Natural killer cell treated with Interleukin-12 subunit alpha and Interleukin-12 subunit beta and Interleukin-15 and Interleukin-18, amount 100 ng/mL, for 72 hours (primary cell): Measurements from ENCODE around the gene SYT1. TPM values are rescaled to one million over a fixed set of nuclear protein-coding genes. Genes with fewer than 3 reads are reported as not detected.

Experiments used
- ATAC-seq, 2 donors: fragments of 150-1000 bp; cut with Tn5 transposase in 1 of 2; sonication (Bioruptor Pico), chemical (Tn5 transposase) in 1 of 2; 2 replicates each; pipeline ENCODE4 v1.10.0; 2021
- DNase-seq: peaks from one replicate; pipeline ENCODE4 v3.0.0; 2022; ENCODE audit warnings: low spot score
- H3K27ac Mint-ChIP-seq, 2 donors: 1 replicate in 1 of 2; 2 replicates in 1 of 2; pipeline ENCODE4 v1.8.0; 2022; ENCODE audit warnings: mixed read lengths in 2 of 2, mild to moderate bottlenecking in 1 of 2, moderate library complexity in 1 of 2
- H3K27me3 Mint-ChIP-seq, 2 donors: 1 replicate in 1 of 2; 2 replicates in 1 of 2; pipeline ENCODE4 v1.8.0; 2022; ENCODE audit warnings: mixed read lengths in 2 of 2
- H3K36me3 Mint-ChIP-seq: one replicate; pipeline ENCODE4 v1.8.0; 2022; ENCODE audit warnings: mixed read lengths
- H3K4me1 Mint-ChIP-seq, 2 donors: 1 replicate in 1 of 2; 2 replicates in 1 of 2; pipeline ENCODE4 v1.8.0; 2022; ENCODE audit warnings: low read depth in 2 of 2, mixed read lengths in 2 of 2, mild to moderate bottlenecking in 1 of 2
- H3K4me3 Mint-ChIP-seq: one replicate; pipeline ENCODE4 v1.8.0; 2022; ENCODE audit warnings: mixed read lengths
- H3K9me3 Mint-ChIP-seq: 2 replicates; pipeline ENCODE4 v1.8.0; 2022; ENCODE audit warnings: mixed read lengths
- total RNA-seq, 2 donors: library from RNA; stranded (reverse); gene quantifications; one replicate each; pipeline ENCODE4 v1.2.3, GENCODE V29; 2022

Gene SYT1
- total RNA-seq, 2 donors from 2014 or later = not detected

- H3K4me1 Mint-ChIP-seq = no peaks in the 10 kb centered on the region
- no peaks in the 10 kb centered on the region for H3K27me3 Mint-ChIP-seq
- H3K4me3 Mint-ChIP-seq = no peak overlapping the region
- H3K36me3 Mint-ChIP-seq = no peaks in the 10 kb centered on the region
- no peak overlapping the region for H3K27ac Mint-ChIP-seq
- ATAC-seq = no peak
- no peak for DNase-seq
- peaks cover 7% of the 10 kb centered on the region for H3K9me3 Mint-ChIP-seq
These were observed 569.0 kb downstream of the SYT1 start for GRCh38 chr12:79433465-79434072.

GRCh38 chr12:79434561-79434960 lies 570.0 kb downstream of the SYT1 start:
- H3K4me1 Mint-ChIP-seq = no peaks in the 10 kb centered on the region
- no peaks in the 10 kb centered on the region for H3K36me3 Mint-ChIP-seq
- ATAC-seq (no peak), DNase-seq (no peak)
- H3K27me3 Mint-ChIP-seq = no peaks in the 10 kb centered on the region
- no peak overlapping the region for H3K4me3 Mint-ChIP-seq
- H3K27ac Mint-ChIP-seq = no peak overlapping the region
- H3K9me3 Mint-ChIP-seq = peaks cover 7% of the 10 kb centered on the region

- ATAC-seq (no peak), DNase-seq (no peak)
- H3K36me3 Mint-ChIP-seq = no peaks in the 10 kb centered on the region
- no peaks in the 10 kb centered on the region for H3K27me3 Mint-ChIP-seq
- peaks cover 7% of the 10 kb centered on the region for H3K9me3 Mint-ChIP-seq
- H3K4me1 Mint-ChIP-seq = no peaks in the 10 kb centered on the region
- no peak overlapping the region for H3K27ac Mint-ChIP-seq
- H3K4me3 Mint-ChIP-seq = no peak overlapping the region
These were observed 571.2 kb downstream of the SYT1 start for GRCh38 chr12:79435742-79436141.

GRCh38 chr12:79438480-79439174 lies 574.1 kb downstream of the SYT1 start:
- Mint-ChIP-seq H3K27ac (no peak overlapping the region), H3K4me1 (no peaks in the 10 kb centered on the region), H3K36me3 (no peaks in the 10 kb centered on the region), H3K9me3 (peaks cover 11% of the 10 kb centered on the region), H3K27me3 (no peaks in the 10 kb centered on the region), H3K4me3 (no peak overlapping the region)
- ATAC-seq (no peak), DNase-seq (no peak)

DNA sequence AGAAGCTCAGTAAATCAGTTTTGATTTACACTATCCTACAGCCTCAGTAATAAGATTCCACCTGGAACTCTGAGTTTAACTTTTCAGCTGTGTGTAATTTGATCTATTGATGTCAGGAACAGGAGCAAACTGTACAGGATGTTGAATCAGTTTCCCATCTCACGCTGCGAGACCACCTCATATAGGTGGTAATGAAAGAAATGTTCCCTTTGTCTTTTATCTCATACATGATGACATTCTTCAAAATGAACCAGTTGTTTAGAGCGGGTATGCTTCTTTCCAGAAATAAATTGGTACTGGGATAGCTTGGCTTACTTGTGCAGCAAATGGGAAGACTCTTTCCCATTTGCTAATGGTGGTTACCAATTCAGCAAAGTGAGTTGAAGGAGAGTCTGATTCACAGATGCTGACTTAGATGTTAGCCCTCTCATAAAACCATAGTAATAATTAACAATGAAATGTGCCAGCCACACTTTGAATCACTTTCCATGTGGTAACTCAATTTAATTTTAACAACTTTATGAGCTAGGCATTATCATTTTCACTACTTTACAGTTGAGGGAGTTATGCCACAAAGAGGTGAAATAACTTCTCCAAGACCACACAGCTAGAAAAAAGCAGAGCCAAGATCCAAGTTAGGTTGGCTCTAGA lies 574.7 kb downstream of the SYT1 start:
- Mint-ChIP-seq H3K4me3 (no peak overlapping the region), H3K36me3 (no peaks in the 10 kb centered on the region), H3K4me1 (no peaks in the 10 kb centered on the region), H3K9me3 (peaks cover 11% of the 10 kb centered on the region), H3K27ac (no peak overlapping the region), H3K27me3 (no peaks in the 10 kb centered on the region)
- no peak for DNase-seq
- no peak for ATAC-seq

GRCh38 chr12:79441534-79441933 lies 577.0 kb downstream of the SYT1 start:
- H3K27me3 Mint-ChIP-seq = no peaks in the 10 kb centered on the region
- no peak overlapping the region for H3K27ac Mint-ChIP-seq
- ATAC-seq (no peak), DNase-seq (no peak)
- peaks cover 11% of the 10 kb centered on the region for H3K9me3 Mint-ChIP-seq
- no peaks in the 10 kb centered on the region for H3K36me3 Mint-ChIP-seq
- no peaks in the 10 kb centered on the region for H3K4me1 Mint-ChIP-seq
- H3K4me3 Mint-ChIP-seq = no peak overlapping the region

DNA sequence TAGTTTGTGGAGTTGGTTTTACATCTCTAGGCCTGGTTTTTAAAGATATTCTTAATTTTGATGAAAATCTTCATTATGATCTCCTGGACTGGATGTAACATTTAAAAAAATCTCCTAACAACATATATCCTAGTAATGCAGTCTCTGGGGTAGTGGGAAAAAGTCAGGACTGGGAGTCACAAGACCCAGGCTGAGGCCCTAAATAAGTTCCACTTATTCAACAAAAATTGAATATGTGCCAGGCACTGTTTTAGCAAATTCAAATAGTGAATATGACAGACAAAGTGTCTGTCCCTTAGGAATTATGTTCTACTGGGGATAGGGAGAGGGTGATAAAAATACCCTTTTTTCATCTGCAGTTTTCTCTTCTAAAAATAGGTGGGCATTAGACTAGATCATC lies 577.8 kb downstream of the SYT1 start:
- Mint-ChIP-seq H3K27ac (no peak overlapping the region), H3K27me3 (no peaks in the 10 kb centered on the region), H3K4me1 (no peaks in the 10 kb centered on the region), H3K4me3 (no peak overlapping the region), H3K36me3 (no peaks in the 10 kb centered on the region), H3K9me3 (peaks cover 4% of the 10 kb centered on the region)
- ATAC-seq (no peak), DNase-seq (no peak)

DNA sequence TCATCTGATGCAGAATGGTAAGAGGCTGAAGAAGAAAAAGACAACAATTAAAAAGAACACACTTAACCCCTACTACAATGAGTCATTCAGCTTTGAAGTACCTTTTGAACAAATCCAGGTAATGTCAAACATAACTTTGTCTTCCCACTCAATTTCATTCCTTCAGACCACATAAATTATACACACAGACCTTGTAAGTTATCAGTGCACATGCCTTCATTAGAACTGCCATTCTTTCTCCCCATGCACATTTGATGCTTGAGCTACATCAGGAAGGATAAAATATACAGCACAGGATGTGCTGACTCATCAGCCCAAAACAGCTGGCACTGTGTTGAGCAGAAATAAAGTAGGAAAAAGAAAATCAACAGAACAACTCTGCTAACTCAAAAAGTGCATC lies 579.5 kb downstream of the SYT1 start:
- peaks cover 4% of the 10 kb centered on the region for H3K9me3 Mint-ChIP-seq
- ATAC-seq (no peak), DNase-seq (no peak)
- no peak overlapping the region for H3K4me3 Mint-ChIP-seq
- H3K27ac Mint-ChIP-seq = no peak overlapping the region
- H3K27me3 Mint-ChIP-seq = no peaks in the 10 kb centered on the region
- H3K4me1 Mint-ChIP-seq = no peaks in the 10 kb centered on the region
- H3K36me3 Mint-ChIP-seq = no peaks in the 10 kb centered on the region

- ATAC-seq = no peak
These were observed 584.2 kb downstream of the SYT1 start for GRCh38 chr12:79448816-79449215.

GRCh38 chr12:79451365-79451764 lies 586.8 kb downstream of the SYT1 start:
- Mint-ChIP-seq H3K4me3 (no peak overlapping the region), H3K36me3 (no peaks in the 10 kb centered on the region), H3K9me3 (no peaks in the 10 kb centered on the region), H3K27ac (no peak overlapping the region), H3K27me3 (no peaks in the 10 kb centered on the region), H3K4me1 (no peaks in the 10 kb centered on the region)
- DNase-seq (no peak), ATAC-seq (no peak)

More at GRCh38 chr12:79448816-79449215, 584.2 kb downstream of the SYT1 start:
- Mint-ChIP-seq H3K36me3 (no peaks in the 10 kb centered on the region), H3K4me3 (no peak overlapping the region), H3K4me1 (no peaks in the 10 kb centered on the region), H3K27me3 (no peaks in the 10 kb centered on the region), H3K9me3 (no peaks in the 10 kb centered on the region), H3K27ac (no peak overlapping the region)
- no peak for DNase-seq

DNA sequence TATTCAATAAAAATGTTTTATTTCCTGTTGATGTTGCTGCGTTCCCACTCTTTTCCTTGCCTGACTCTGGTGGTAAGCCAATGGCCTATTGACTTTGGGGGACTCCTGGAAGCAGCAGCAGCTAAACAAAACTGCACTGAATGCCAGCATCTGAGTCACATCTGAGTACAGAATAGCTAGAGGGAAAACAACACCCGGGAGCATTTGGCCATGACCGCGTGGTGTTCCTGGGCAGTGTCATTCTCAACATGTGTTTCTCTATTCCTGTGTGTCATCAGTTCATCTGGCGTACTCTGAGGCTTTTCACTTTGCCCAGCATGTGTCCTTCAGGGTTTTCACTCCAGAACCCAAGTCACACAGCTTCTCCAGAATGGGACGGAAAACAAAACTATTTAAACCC lies 587.4 kb downstream of the SYT1 start:
- Mint-ChIP-seq H3K9me3 (no peaks in the 10 kb centered on the region), H3K27me3 (no peaks in the 10 kb centered on the region), H3K4me1 (no peaks in the 10 kb centered on the region), H3K4me3 (no peak overlapping the region), H3K27ac (no peak overlapping the region), H3K36me3 (no peaks in the 10 kb centered on the region)
- DNase-seq (no peak), ATAC-seq (no peak)

GRCh38 chr12:79452906-79453305 lies 588.3 kb downstream of the SYT1 start:
- no peaks in the 10 kb centered on the region for H3K9me3 Mint-ChIP-seq
- no peaks in the 10 kb centered on the region for H3K27me3 Mint-ChIP-seq
- H3K4me3 Mint-ChIP-seq = no peak overlapping the region
- no peaks in the 10 kb centered on the region for H3K4me1 Mint-ChIP-seq
- ATAC-seq = no peak
- H3K27ac Mint-ChIP-seq = no peak overlapping the region
- no peaks in the 10 kb centered on the region for H3K36me3 Mint-ChIP-seq
- no peak for DNase-seq

- ATAC-seq (no peak), DNase-seq (no peak)
- Mint-ChIP-seq H3K27me3 (no peaks in the 10 kb centered on the region), H3K27ac (no peak overlapping the region), H3K9me3 (no peaks in the 10 kb centered on the region), H3K4me3 (no peak overlapping the region), H3K36me3 (no peaks in the 10 kb centered on the region), H3K4me1 (no peaks in the 10 kb centered on the region)
These were observed 589.2 kb downstream of the SYT1 start for GRCh38 chr12:79453820-79454219.

DNA sequence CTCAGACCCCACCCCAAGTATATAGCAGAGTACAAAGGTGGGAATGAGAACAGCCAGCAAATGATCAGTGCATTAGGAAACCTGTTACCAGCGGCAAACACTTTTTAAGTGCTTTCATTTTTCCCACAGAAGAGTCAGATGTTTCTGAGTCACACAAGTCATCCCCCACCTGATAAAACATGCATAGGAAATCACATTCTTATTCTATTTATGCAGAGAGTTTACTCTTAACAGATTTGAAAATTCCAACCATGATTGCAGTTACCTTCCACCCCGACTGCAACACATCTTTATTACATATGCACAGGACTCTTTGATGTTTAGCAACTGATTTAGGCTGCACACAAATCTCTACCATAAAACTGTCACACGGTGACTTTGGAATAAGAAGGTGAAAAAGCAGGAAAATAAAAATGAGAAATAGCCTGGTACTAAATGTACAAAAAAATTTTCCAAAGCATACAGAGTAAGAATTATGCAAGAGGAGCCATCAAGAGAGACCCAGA lies 589.8 kb downstream of the SYT1 start:
- no peak for DNase-seq
- no peak for ATAC-seq

More for the DNA sequence above, 589.8 kb downstream of the SYT1 start:
- Mint-ChIP-seq H3K4me1 (no peaks in the 10 kb centered on the region), H3K27me3 (no peaks in the 10 kb centered on the region), H3K9me3 (no peaks in the 10 kb centered on the region), H3K4me3 (no peak overlapping the region), H3K36me3 (no peaks in the 10 kb centered on the region), H3K27ac (no peak overlapping the region)
